Breast epithelium (tissue), 4 donors: ENCODE results near the gene SLC25A42. TPM values are rescaled to one million over a fixed set of nuclear protein-coding genes. Genes with fewer than 3 reads are reported as not detected.

Experiments
- DNase-seq, 2 donors: peaks; one replicate each; pipeline ENCODE4 v3.0.0-alpha.2; 2019; ENCODE audit warnings: low spot score in 2 of 2
- H3K27ac ChIP-seq, 2 donors: fragments of 200-600 bp; sonication (generic) in 1 of 2; one replicate each; pipeline ENCODE4 v1.5.1; 2016 to 2019; ENCODE audit warnings: mild to moderate bottlenecking in 1 of 2
- H3K27me3 ChIP-seq, 2 donors: fragments of 200-600 bp; sonication (generic) in 1 of 2; one replicate each; pipeline versions ENCODE4 v1.5.1 to v1.6.0; 2017 to 2019; ENCODE audit warnings: control low read depth in 1 of 2, mild to moderate bottlenecking in 1 of 2
- H3K36me3 ChIP-seq: fragments of 200-600 bp; one replicate; pipeline ENCODE4 v1.5.1; 2019
- H3K4me1 ChIP-seq, 2 donors: fragments of 200-600 bp; sonication (generic); one replicate each; pipeline ENCODE4 v1.5.1; 2016 to 2019; ENCODE audit warnings: control low read depth in 1 of 2
- H3K4me3 ChIP-seq, 3 donors: fragments of 200-600 bp; sonication (generic); 1 replicate in 2 of 3; 2 replicates in 1 of 3; pipeline ENCODE4 v1.5.1; 2016 to 2019; ENCODE audit warnings: mild to moderate bottlenecking in 3 of 3, moderate library complexity in 2 of 3
- H3K9me3 ChIP-seq, 2 donors: fragments of 200-600 bp; sonication (generic) in 1 of 2; one replicate each; pipeline ENCODE4 v1.5.1; 2016 to 2019; ENCODE audit warnings: control low read depth in 1 of 2
- POLR2A ChIP-seq: fragments of 450-650 bp; IDR thresholded peaks from one replicate; pipeline ENCODE4 v1.6.1; 2016; ENCODE audit warnings: antibody characterized with exemption, mild to moderate bottlenecking, moderate library complexity
- POLR2AphosphoS5 ChIP-seq, 3 donors: sonication (generic); formaldehyde crosslinking; IDR thresholded peaks; one replicate each; pipeline ENCODE4 v1.6.1; 2017; ENCODE audit warnings: antibody characterized with exemption in 3 of 3
- intact Hi-C: fragments of 100-400 bp; cut with DNase I; formaldehyde crosslinking; loops from one replicate; pipeline ENCODE4 v1.15.1; 2023; ENCODE audit warnings: low total_unique reads
- total RNA-seq, 3 donors: library from RNA; depleted of rRNA; stranded (reverse); fragments of >200 nt; gene quantifications; one replicate each; pipeline ENCODE4 v1.1.0, GENCODE V29; 2016
- TF ChIP-seq, protein P1 (sequence below), 3 donors: fragments of 450-650 bp; IDR thresholded peaks; one replicate each; pipeline ENCODE4 v1.5.1; 2016 to 2017; ENCODE audit warnings: antibody characterized with exemption in 3 of 3, mild to moderate bottlenecking in 3 of 3, moderate library complexity in 3 of 3

SLC25A42 gene
- total RNA-seq, 3 donors from 2014 or later, result 6.4 to 12.8 (median 9.8) TPM

DNA sequence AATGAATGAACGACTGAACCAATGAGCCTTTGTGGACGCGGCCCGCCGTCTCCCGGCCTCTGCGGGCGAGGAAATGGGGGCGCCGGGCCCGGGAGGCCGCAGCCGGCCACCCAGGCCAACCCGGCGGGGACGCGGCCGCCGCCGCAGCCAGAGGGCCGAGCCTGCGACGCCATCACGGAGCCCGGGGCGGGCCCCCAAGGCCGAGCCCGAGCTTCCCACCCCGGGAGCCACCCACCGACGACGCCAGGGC is 30.7 kb upstream of the SLC25A42 start:
- intact Hi-C loops, result no loop called here
- DNase-seq, result no peak
- H3K27me3 ChIP-seq, result no peaks in the 10 kb centered on the region
- no peaks in the 10 kb centered on the region for H3K9me3 ChIP-seq
- H3K27ac ChIP-seq, result peak overlapping the region; percentile 85 to 93
- TF ChIP-seq, protein P1, sequence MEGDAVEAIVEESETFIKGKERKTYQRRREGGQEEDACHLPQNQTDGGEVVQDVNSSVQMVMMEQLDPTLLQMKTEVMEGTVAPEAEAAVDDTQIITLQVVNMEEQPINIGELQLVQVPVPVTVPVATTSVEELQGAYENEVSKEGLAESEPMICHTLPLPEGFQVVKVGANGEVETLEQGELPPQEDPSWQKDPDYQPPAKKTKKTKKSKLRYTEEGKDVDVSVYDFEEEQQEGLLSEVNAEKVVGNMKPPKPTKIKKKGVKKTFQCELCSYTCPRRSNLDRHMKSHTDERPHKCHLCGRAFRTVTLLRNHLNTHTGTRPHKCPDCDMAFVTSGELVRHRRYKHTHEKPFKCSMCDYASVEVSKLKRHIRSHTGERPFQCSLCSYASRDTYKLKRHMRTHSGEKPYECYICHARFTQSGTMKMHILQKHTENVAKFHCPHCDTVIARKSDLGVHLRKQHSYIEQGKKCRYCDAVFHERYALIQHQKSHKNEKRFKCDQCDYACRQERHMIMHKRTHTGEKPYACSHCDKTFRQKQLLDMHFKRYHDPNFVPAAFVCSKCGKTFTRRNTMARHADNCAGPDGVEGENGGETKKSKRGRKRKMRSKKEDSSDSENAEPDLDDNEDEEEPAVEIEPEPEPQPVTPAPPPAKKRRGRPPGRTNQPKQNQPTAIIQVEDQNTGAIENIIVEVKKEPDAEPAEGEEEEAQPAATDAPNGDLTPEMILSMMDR (IDR thresholded peaks at IDR 0.05), result no peak
- TF ChIP-seq POLR2A, result no peak
- no peak for TF ChIP-seq POLR2AphosphoS5 (IDR thresholded peaks at IDR 0.05)
- peaks cover 2 to 5% of the 10 kb centered on the region in 2 donors for H3K4me1 ChIP-seq
- no peaks in the 10 kb centered on the region for H3K36me3 ChIP-seq
- peak overlapping the region; percentile 79 to 96 (median 81) for H3K4me3 ChIP-seq

DNA sequence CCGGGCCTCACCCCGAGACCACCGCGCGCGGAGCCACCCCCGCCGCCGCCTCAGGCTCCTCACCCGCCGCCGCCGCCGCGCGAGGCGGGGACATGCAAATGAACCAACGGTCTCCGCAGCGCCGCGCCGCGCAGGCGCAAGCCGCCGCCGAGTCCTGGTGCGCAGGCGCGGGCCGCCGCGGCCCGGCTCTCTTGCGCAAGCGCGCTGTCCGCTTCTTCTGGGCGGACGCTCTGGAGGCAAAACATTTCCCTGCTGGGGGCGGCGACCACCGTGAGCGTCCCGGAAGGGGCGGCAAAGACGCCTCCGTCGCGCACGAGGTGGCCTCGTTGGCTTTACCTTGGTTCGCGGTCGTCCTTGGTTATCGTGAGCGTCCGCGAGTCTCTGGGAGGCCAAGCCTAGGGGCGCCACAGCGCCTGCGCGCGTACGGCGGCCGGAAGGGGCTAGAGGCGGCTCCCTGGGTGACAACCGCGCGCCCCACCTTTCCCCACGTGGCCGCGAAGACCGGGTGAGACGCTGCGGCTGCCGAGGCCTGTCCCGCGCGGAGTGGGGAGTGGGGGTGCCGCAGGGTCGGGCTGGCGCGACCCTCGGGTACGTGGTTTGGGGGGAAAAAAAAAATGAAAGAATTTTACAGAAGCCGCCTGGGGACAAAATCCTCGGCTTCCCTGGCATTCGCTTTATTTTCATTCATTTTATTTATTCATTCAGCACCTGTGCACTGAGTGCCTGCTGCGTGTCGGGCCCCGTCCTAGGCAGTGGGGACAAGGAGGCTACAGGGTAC is 30.2 kb upstream of the SLC25A42 start, which contains the start of the genes ARMC6 and SUGP2:
ARMC6 (plus strand) TSS at position 178 of the 778 bp plus-strand sequence. CDS start 607 bp downstream, outside the sequence.
SUGP2 (minus strand) TSS at position 92 of the 778 bp plus-strand sequence. CDS start 2,446 bp downstream, outside the sequence.
- Histone ChIP-seq H3K4me1 (peaks cover 2 to 5% of the 10 kb centered on the region in 2 donors), H3K9me3 (no peaks in the 10 kb centered on the region), H3K36me3 (no peaks in the 10 kb centered on the region), H3K27me3 (no peaks in the 10 kb centered on the region), H3K4me3 (peak within 1 kb of the TSS; percentile 79 to 96 (median 81)), H3K27ac (peak within 1 kb of the TSS; percentile 85 to 93)
- peak; percentile 78 to 86 (median 82) for TF ChIP-seq POLR2AphosphoS5 (IDR thresholded peaks at IDR 0.05)
- no peak for TF ChIP-seq POLR2A
- TF ChIP-seq, protein P1 (IDR thresholded peaks at IDR 0.05), result peak; percentile 8 to 45 (median 15)
- intact Hi-C loops, result no loop called here
- peak; percentile 75 for DNase-seq

DNA sequence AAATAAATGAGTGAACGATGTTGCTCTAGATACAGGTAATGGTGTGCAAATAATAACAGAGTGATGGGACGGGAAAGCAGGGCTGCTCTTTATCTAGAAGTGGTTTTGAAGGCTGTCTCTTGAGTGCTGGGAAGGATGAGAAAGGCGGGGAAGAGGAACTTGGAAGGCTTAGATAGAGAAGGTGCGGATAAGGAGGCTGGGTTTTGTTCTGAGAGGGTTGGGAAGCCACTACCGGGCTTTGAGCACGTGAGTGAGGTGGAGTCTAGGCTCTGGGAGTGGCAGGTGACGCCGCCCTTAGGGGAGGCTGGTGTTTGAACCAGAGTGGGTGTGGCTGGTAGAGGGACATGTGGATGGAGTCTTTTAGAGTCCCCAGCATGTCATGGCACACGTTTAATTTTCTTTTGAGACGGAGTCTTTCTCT is 29.6 kb upstream of the SLC25A42 start:
- TF ChIP-seq POLR2A, result no peak
- TF ChIP-seq, protein P1 (IDR thresholded peaks at IDR 0.05), result no peak
- TF ChIP-seq POLR2AphosphoS5 (IDR thresholded peaks at IDR 0.05), result no peak
- Histone ChIP-seq H3K4me3 (peak overlapping the region; percentile 79 to 96 (median 81)), H3K27me3 (no peaks in the 10 kb centered on the region), H3K27ac (peak overlapping the region; percentile 85 to 93), H3K9me3 (no peaks in the 10 kb centered on the region), H3K4me1 (peaks cover 2 to 5% of the 10 kb centered on the region in 2 donors), H3K36me3 (no peaks in the 10 kb centered on the region)
- DNase-seq, result no peak
- intact Hi-C loops, result no loop called here

DNA sequence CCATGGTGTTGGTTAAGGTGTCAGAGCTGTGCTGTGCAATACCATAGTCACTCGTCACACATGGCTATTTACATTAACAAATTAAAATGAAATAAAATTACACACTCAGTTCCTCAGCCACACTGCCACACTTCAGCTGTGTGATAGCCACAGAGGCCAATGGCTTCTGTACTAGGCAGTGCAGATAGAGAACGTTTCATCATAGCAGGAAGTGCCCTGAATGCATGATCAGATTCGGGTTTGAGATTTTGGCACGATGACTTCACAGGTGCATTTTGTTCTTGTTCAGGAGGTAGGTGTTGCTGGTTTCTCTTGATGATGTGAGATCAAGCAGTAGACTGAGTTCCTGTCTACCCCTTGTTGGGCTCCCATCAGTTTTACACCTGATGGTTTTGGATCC is 23.9 kb upstream of the SLC25A42 start:
- Histone ChIP-seq H3K4me3 (no peak overlapping the region), H3K36me3 (no peaks in the 10 kb centered on the region), H3K4me1 (peaks cover 0 to 4% of the 10 kb centered on the region in 2 donors), H3K9me3 (no peaks in the 10 kb centered on the region), H3K27me3 (no peaks in the 10 kb centered on the region), H3K27ac (no peak overlapping the region)
- DNase-seq, result no peak
- intact Hi-C loops, result no loop called here
- TF ChIP-seq POLR2A (no peak), POLR2AphosphoS5 (IDR thresholded peaks at IDR 0.05) (no peak)
- TF ChIP-seq, protein P1 (IDR thresholded peaks at IDR 0.05), result no peak

DNA sequence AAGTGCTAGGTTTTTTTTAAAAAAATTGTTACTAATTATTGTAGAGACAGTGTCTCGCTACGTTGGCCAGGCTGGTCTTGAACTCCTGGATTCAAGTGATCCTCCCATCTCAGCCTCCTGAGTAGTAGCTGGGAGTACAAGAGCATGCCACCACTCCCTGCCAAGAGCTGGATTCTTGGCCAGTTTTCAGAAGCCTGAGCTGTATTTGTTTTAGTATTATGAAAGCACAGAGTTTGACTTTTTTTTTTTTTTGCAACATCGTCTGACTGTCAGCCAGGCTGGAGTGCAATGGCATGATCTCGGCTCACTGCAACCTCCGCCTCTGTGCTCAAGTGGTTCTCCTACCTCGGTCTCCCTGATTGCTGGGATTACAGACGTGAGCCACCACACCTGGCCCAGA is 23.4 kb upstream of the SLC25A42 start:
- Histone ChIP-seq H3K9me3 (no peaks in the 10 kb centered on the region), H3K4me3 (no peak overlapping the region), H3K4me1 (peaks cover 0 to 4% of the 10 kb centered on the region in 2 donors), H3K27me3 (no peaks in the 10 kb centered on the region), H3K36me3 (no peaks in the 10 kb centered on the region), H3K27ac (peak overlapping the region in 1 of 2 donors; percentile 42)
- no peak for TF ChIP-seq POLR2AphosphoS5 (IDR thresholded peaks at IDR 0.05)
- no peak for TF ChIP-seq POLR2A
- TF ChIP-seq, protein P1 (IDR thresholded peaks at IDR 0.05), result no peak
- peak in 1 of 2 donors; percentile 76 for DNase-seq
- intact Hi-C loops, result no loop called here
